HG03064 (cell line): ENCODE measurements around the gene PTCH2.
"Not testable (repeated sequence)": the region's sequence is repeated elsewhere in the genome, so short reads cannot be mapped to it uniquely, and the experiment has no call there.

Experiments used
- ATAC-seq: cut with Tn5 transposase; IDR thresholded peaks from one replicate; pipeline ENCODE4 v1.9.1; 2021; ENCODE audit warnings: low read depth; ENCODE audit not compliant: unreplicated experiment

Gene PTCH2

DNA sequence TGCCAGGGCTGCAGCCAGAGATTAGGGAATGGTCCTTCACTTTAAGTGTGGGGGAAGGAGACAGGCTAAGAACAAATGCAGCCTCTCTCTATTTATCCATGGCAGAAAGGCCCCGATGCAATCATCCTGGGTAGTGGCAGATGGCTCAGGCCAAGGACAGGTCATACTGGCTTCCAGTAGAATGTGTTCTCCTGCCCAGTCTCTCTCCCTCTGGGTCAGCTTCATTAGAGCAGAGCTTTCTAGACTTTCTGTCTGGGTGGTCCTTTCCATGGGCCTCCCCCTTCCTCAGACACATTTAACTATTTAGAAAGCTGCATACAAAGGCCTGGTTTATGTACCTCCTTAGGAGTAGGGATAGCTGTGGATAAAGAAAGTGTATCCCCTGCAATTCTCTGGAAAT, 4.8 kb upstream of the PTCH2 start:
- no peak for ATAC-seq

DNA sequence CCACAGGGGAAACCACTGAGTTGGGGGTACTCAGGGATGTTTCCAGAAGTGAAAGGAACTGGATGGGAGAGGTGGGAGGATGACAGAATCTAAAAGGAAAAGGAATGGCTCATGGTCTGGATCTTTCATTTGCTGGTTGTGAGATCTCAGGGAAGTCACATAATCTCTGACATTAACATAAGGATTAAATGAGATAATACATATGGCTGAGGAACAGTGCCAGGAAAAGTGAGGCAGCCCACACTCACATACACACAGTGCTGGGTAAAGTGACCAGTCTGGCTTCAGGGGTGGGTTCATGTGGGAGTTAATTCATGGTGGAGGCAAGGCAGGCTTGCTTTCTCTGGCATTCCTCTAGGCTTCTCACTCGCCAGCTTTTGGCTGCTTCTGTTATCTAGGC, 3.9 kb upstream of the PTCH2 start:
- ATAC-seq: no peak

DNA sequence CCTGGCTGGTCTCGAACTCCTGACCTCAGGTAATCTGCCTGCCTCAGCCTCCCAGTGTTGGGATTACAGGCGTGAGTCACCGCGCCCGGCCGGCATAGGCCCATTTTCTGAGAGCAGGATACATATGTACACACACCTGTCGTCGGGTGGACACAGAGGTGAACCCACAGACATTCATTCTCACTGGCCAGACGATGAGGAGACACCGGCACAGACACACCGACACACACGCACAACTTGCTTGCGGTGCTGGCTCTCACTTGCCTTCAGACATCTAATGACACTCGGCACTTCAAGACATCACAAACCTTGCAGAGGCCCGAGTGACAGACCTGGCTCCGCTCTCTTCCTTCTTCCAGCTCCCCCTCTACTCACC, 579 bp downstream of the PTCH2 start:
- ATAC-seq: no peak

DNA sequence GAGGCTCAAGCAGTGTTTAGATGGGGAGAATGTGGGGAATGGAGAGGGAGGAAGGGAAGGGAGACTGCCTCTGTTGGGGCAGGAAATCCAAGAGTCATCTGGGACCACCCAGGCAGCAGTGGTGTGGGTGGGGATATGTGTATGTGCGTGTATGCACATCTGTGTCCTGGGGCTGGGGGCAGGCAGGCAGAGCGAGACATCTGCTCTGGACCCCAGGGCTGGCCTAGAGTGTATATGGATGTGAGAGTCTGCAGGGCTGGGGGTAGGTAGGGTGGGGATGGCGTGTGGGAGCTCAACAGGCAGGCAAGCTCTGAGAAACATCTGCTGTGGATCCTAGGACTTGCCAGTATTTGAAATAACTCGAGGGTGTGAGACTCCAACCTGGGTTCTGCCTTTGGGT, 3.5 kb downstream of the PTCH2 start:
- ATAC-seq: no peak

DNA sequence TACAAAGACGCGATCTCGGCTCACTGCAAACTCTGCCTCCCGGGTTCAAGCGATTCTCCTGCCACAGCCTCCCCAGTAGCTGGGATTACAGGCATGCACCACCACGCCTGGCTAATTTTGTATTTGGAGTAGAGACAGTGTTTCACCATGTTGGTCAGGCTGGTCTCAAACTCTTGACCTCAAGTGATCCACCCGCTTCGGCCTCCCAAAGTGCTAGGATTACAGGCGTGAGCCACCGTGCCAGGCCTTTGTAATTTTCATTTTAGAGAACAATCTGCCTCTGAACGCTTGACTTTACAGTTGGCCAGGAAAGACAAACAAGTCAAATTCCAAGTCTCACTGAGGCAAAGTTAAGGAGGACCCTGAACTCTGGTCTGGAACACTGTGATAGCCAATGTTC, 4.8 kb downstream of the PTCH2 start:
- ATAC-seq: not testable (repeated sequence)

DNA sequence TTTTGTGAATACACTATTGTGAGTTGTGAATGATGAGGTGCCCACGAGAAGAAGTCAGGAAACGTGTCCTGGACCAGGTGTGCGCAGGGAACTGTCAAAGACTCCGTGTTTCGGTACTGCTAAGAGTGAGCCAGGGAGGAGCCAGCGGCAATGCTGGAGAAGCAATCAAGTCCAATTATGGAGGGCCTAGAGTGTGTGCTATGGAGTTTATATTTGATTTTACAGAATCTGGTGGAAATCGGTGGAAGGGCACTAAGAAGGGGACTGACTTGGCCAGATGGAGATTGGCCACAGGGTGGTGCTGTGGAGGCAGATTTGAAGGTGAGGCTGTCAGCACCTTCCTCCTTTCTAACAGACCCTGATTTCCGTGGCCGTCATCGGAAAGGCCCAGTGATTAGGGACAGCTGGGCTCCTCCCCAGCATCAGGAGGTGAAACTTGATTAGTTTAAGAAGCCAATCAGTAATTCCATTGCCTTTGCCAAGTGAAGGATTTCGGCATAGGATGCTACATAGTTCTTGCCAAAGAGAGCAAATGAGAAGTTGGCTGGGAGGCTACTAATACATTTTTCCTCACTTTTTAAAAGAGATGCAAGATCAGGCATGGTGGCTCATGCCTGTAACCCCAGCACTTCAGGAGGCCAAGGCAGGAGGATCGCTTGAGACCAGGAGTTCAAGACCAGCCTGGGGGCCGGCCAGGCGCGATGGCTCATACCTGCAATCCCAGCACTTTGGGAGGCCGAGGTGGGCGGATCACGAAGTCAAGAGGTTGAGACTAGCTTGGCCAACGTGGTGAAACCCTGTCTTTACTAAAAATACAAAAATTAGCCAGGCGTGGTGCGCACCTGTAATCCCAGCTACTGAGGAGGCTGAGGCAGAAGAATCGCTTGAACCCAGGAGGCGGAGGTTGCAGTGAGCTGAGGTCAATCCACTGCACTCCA, 7.0 kb downstream of the PTCH2 start:
- ATAC-seq: no peak

DNA sequence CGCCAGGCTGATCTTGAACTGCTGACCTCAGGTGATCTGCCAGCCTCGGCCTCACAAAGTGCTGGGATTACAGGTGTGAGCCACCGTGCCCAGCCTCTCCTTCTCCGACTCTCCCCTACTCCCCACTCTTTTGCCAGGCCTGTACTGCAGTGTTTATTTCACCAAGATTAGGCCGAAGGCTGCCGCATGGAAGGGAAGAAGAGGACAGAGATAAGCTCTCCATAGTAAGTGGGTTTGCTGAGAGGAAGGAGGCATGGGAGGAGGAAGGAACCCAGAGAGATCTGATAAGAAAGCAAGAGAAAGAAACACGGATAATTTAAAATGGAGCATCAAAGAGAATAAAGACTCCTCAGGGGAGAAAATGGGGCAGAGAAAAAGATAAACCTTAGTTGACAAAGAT, 8.7 kb downstream of the PTCH2 start:
- no peak for ATAC-seq

DNA sequence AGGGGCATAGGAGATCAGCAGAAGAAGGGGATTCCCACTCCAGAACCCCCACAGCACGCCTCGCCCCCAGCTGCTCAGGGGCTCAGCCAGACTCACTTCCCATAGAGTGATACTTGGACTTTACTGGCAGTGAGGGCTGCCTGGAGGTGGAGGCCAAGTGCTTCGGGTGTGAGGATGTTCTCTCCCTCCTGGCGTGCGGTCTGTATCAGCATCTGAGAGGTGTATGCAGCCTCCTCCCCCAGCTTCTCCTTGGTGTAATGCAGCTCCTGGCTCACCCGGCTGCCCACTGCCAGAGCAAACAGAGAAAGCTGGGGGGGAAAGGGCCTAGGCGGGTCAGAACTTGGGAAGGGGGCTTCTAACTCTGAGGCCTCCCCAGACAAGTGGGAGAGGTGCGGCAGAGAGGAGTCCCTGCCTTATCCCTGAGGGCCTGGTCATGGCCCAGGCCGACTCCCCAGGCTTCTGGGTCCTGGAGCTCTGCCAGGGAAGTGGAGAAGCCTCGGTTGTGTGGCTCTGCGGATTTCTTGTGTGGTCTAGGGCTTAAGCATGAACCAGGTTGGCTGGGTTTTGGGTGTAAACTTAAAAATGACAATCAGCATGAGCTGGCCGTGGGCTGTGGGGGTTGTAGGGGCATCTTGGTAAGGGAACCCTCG, 10.9 kb downstream of the PTCH2 start:
- ATAC-seq: no peak

DNA sequence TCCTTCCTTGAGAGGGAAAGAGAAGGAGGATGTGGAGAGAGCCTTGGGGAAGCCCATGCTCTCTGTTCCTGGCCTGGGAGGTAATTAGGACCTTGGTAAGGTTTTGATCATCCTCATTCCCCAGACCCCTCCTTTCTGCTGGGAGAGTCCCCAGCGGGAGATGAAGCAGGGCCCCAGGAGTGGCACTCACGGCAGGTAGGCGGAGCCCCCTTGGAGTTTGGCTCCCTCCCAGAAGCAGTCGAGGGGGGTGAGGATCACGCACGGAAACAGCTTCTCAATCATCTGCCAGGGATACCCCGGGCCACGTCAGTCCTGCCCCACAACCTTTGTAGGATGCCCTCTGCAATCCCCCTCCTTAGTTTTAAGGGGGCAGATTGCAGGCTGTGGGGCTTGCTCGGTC, 11.5 kb downstream of the PTCH2 start:
- ATAC-seq: no peak

DNA sequence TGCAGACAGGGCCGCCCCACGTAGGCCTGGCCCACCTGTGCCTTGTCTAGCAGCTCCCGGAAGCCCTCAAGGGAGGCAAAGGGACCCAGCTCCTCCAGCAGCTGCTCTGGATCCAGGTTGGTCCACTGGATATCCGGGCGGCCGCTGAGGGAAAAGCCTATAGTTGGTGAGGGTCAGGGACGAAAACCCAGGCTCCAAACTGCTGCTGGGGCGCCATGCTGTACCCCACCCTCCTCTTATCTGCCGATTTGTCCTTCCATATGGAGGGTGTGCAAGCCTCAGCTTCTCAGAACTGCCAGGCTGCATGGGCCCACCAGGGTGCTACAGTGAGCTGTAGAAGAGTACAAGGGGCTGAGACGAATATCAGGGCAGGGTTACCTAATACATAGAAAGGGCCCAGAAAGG, 12.2 kb downstream of the PTCH2 start:
- no peak for ATAC-seq

DNA sequence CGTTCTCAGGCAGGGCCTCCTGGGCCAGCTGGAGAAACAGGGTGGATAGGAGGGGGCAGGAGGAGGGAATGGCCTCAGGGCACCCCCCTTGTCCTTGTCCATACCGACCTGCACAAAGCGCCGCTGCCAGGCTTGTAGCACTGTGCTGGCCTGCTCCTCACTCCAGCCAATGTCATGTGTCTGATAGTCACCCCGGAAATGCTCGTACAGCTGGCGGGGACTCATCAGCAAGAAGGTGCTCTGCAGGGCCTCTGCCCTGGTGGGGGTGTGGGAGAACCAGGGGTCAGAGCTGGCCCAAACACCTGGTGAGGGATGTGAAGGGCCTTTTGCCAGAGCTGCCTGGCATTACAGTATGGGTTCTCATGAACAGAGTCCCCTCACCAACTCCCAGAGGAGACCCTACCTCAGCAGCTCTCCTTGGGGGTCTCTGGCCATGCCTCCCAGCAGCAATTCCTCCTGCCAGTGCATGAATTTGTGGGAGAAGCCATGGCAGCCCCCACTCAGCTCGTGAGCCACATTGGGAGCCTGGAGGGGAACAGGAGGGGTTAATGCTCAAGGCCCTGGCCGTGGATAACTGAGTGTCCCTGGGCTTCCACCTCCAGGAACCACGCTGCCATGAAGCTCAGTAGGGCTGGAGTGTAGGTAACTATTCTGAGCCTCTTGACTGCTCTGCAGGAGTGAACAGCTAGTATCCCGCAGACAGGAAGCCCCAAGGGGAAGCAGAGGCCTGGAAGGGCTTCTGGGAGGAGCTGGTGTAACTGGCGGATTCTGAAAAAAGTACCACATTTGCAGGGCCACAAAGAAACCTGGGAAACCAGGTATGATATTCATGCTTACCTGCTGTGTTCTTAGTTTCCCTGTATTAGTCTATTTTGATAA, 13.3 kb downstream of the PTCH2 start:
- no peak for ATAC-seq

DNA sequence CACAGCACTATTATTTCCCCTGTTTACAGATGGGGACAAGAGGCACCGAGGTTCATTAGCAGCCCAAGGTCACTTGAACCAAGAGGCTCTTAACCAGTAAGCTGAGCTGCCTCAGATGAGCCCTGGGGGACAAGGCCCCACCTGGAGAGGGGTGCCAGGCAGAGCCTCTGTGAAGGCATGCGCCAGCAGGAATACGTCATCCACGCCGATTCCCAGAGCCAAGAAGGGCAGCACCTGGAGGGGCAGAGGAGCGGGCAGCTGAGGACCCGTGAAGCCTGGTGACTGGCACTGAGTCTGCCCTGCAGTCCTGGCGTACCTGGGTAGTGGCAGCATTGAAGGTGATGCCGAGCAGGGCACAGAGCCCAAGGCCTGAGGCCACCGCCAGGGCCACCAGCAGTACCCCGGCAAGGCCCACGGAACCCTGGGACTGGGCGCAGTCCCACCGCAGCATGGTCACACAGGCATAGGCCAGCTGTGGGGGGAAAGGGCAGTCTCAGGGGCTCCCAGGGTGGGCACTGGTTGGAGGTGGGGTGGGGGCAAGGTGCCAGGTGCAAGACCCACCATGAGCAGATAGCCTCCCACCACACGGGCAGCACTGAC, 14.1 kb downstream of the PTCH2 start:
- no peak for ATAC-seq

DNA sequence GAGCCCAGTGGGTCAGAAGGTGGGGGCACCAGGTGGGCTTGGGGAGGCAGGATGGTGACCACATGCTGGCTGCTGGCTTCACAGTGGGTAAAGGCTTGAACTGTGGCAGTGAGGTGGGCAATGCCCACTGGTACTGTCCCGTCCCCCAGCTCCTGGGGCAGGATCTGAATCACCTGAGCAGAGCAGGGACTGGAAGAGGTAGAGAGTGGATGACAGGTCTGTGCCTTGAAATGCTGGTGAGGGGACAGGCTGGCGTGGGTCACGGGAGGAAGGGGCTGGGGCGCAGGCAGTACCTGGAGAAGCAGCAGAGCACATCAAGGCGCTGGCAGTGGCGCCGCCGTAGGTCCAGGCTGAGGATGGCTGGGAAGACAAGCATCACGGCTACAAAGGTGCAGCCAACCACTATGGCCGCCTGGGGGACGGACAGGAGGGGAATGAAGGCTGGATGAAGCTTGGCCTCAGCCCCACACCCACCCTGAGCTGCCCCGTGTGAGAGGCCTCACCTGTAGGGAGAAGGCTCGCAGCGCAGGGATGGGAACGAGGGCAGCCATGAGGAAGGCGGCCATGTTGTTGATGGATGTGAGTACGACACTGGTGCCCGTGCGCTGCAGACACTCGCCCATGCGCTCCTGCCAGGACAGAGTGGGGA, 14.9 kb downstream of the PTCH2 start:
- ATAC-seq: no peak

DNA sequence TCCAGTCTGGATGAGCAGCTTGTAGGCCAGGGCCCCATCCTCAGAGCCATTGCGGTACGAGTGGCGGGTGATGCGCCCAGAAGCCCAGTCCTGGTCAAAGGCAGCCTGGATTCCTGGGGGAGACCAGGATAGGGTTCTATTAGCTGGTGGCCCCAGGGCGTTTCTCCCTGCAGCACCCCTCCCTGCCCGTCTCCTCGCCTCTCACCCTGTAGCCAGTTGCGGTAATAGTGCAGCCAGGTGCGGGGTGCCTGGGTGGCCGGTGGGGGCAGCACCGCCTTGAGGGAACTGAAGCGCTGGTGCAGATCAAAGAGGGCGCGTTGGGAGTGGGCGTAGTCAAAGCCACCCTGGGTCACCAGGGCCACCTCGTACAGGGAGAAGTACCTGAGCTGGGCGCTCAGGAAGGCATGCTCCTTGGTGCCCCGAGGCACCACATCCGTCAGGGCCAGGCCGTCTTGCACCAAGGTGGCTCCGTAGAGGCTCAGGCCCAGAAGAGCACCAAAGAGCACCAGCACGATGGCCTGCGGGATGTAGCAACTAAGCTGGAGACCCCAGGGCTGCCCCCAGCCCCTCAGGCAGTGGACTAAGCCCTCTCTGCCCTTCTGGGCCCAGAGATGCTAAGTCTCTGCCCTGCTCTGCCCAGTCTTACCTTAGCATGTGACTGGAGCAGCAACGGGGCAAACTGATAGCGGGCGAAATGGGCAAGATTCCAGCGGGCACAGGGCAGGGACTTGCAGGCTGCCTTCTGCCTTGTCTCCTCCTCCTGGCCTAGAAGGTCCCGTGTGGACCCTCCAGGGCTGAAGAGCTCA, 15.7 kb downstream of the PTCH2 start:
- no peak for ATAC-seq

DNA sequence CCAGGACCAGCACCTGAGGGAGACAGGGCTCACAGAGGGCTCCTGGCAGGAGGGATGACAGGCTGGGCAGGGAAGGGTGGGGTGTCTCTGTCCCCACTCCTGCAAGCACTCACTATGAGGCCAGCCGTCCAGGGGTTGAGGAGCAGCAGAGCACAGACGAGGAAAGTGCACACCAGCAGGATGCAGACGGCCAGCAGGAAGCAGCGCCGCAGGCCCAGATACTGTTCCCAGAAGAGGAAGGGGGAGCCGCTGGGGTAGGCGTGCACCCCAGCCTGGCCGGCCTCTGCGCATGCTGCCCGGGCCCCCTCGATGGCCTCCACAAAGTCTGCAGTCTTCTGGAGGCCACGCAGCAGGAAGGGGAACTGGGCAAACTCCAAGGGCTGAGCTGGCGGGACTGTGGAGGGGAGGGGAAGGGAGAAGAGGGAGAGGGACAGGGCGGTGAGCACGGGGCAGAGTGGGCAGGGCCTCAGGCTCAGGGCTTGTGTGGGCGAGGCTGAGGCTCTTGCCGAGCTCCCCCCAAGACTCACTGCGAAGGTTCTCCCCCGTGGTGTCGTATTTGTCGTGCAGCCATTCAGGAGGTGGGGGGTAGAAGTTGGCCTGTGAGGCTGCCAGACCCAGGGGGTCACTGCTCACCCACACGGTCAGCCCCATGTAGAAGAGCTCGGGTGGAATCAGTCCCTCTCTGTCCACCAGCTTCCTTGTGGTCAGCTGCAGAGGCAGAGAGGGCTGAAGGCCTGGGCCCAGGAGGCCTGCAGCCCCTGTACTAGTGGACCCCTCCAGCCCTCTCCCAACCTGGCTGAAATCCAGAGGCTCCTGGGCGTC, 16.5 kb downstream of the PTCH2 start:
- ATAC-seq: no peak

DNA sequence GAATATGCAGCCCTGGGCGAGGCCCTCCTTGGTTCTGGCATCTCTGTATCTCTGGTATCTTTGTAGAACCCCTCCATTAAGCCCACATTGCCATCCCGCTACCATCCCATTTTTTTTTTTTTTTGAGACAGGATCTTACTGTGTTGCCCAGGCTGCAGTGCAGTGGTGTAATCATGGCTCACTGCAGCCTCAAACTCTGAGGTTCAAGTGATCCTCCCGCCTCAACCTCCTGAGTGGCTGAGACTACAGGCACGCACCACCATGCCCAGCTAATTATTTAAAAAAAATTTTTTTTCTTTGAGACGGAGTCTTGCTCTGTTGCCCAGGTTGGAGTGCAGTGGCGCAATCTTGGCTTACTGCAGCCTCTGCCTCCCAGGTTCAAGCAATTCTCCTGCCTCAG, 18.7 kb downstream of the PTCH2 start:
- ATAC-seq: not testable (repeated sequence)

DNA sequence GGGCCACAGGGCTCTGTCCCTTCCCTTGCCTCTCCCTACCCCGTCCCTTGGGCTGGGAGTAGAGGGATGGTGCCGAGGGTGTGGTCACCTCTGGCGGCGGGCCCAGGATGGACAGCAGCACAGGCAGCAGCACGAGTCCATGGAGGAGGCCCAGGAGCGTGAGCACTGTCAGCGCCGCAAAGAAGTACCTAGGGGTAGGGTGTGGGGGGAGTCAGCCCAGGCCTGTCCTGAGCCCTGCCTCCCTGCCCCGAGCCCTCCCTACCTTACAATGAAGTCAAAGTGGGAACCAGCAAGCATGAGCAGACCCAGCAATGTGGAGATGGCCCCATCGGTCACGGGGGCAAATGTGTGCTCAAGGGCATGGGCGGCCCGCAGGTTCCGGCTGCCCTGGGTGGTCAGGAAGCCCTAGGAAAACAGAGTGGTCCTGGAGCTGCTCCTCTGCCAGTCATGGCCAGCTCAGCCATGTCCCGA, 20.0 kb downstream of the PTCH2 start:
- ATAC-seq: no peak

DNA sequence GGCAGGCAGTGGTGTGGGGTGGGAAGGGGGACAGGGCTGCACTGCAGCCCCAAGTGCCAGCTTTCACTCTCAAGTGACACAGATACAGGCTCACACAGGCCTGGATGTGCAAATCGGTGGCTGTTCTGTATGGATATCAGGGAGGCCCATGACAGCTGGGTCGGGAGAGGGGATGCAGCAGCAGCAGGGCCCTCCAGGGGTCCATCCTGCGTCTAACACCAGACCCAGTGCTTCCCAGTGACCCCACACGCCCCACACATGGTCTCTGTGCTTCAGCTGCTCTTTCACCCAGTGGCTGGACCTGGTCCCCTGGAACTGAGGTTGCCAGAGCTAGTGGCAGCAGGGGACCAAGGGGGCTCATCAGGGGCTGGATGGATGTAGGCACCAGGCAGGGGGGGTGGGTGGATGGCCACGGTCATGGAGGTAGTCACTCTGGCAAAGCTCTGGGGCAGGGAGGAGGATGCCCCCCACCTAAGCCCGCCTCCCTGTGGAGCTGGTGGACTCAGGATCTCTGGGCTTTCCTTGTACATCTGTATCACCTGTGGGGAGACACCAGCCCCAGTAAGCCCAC, 20.8 kb downstream of the PTCH2 start:
- ATAC-seq: no peak
